NCI-H2107 (cell line): ENCODE measurements around the gene ASIC2.

Experiments
- DNase-seq: peaks from one replicate; lab custom pipeline; 2025; lab: John Stamatoyannopoulos, UW

ASIC2 gene

DNA sequence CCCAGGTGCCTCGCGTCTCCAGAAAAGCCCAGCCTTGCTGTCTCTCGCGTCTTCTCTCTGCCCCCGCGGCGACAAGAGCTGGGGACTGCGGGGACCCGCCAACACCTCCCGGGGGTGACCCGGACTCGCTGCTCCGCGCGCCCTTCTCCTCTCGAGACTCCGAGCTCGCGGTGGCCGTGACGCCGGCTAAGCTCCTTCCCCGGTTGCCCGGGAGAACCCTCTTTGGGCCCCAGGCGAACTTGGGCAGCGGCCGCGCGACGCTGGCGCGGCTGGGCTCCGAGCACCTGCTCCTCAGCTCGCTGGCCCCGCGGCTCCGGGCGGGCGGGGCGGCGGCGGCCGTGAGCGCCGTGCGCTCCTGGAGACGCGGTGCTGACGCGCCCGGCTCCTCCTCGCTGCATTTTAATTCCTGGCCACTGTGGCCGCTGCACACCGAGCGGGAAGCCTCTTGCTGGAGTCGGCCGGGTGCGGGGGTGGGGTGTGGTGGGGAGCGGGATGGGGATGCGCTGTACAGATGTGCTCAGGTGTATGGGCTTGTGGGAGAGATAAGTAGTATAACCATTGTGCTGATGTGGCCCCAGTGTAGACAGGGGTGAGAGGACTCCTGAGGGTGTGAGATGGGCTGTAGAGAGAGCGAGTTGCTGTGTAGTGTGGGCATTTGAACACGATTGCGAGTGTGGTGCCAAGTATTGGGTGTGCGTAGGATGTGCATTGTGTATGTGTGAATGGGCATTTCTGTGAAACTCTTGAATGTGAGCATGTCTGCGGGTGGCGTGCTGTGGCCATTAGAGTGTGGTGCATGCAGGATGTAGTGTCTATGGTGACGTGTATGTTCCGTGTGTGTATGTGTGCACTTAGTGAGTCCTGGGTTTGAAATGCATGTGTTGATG, at the start of gene ASIC2:
Gene ASIC2 (minus strand): TSS at position 315 of the 887 bp plus-strand sequence.
- DNase-seq: no peak

DNA sequence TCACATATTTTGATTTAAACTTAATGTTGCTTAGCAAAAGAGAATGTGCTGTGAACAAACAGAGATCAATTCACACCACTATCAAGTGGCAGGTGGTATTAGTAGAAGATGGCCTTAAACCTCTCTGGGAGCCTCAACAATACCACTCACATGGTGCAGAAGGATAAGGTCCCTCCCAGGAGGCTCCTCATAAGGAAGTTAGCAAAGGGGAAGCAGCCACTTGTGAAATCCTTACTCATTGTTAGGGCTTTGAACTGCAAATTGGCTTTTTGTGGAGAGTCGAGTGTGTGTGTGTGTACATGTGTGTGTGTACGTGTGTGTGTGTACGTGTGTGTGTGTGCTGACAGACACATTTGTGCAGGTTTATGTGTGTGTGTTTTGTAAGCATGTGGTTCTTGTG, 48.9 kb upstream of the ASIC2 start:
- DNase-seq: no peak

DNA sequence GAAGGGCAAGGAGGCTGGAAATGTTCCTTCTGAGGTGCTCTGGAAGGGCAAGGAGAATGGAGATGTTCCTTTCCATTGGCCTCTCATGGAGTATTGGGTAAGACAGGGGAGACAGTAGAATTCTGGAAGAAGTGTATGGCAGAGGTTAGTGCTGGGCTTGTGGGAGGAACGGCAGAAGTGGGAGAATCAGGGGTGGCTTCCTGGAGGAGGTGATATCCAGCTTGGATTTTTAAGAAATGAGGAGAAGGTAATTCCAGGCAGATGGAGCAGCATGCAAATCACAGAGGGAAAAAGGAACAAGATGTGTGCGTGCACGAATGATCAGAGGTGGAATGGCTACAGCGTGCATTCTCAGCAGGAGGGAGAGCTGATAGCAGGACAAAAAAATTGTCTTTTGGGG, 45.1 kb upstream of the ASIC2 start:
- no peak for DNase-seq

DNA sequence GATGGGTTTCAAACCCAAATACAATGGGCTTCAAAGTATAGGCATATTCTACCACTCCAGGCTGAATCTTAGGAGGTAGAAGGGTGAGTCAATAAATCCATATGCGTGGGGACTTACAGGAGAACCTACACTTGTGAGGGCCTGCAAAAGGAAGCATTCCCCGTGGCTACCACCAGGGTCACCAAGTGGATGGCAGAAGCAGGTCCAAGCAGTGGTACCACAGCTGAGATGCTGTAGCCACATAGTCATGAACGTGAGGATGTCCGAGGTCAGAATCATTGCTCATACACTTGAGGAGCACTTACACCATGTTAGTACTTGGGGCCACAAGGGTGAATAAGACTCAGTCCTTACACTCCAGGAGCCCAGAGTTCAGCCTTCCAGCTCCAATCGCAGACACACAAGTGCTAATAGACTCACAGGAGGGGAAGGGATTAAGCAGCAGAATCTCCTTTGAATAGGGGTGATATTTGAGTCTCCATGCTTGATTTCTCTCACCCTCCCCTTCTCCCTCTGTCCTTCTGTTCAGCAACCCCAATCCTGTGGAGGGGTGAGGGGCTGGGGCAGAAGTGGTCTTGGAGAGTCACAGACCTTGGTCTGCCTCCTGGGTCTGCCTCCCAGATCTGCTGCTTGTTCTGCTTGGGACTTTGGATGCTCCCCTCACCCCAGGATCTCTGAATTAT, 42.5 kb upstream of the ASIC2 start:
- DNase-seq: no peak

DNA sequence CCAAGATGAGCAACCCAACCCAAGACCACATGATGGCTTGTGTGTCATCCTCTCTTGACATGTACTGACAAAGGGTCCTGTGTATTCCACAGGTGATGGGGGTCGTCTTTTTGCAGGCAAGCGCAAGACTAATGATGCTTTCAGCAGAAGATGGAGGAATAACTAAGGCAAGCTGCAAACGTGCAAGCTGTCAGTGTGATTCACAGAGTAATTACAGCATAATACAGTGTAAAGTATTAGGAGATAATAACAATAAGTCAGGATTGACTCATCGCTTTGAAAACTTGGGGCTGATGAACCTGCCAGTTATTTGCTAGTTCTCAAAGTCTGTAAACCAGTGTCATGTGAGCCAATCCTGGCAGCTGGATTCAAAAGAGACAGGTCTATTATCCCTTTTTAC, 41.6 kb upstream of the ASIC2 start:
- DNase-seq: no peak

DNA sequence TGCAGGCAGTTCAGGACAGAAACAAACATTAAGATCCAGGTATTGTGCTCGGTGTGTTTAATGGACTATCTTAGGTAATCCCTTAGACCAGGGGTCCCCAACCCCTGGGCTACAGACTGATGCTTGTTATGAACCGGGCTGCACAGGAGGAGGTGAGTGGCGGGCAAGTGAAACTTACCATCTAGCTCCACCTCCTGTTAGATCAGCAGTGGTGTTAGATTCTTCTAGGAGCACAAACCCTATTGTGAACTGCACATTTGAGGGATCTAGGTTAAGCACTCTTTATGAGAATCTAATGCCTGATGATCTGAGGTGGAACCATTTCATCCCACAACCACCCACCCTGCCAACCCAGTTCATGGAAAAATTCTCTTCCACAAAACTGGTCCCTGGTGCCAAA, 37.8 kb upstream of the ASIC2 start:
- DNase-seq: no peak

DNA sequence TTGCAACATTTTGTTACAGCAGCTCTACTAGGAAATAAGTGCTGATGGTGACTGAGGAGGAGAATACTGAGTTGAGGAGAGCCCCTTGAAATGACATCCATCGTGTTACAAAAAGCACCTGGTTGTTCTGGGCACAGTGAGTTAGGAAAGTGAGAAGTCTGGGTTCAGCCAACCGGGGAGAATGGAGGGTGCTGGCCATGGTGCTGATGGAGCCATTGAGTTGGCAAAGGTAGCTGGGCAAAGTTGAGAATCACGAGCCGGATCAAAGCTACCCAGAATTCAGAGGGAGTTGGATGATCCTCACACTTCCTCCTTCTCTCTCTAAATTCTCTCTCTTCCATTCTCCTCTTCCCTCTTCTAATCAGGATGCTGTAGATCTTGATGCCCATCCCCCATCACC, 35.0 kb upstream of the ASIC2 start:
- no peak for DNase-seq

DNA sequence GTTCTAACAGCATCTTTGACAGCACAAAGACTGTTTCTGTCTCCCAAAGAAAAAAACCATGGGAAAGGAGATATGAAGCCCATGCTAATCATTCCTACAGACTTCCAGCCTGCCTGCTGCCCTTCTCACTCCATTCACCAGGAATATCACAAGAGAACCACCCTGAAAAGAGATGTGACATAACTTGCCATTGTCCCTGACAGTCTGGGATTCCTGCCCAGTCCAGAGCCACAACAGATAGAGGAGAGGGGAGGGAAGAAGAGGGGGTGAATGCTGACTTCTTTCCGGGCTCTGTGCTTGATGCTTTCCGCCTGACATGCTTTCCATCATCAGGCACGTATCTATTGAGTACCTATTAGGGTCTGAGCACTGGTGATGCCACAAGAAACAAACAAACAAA, 31.6 kb upstream of the ASIC2 start:
- DNase-seq: no peak

DNA sequence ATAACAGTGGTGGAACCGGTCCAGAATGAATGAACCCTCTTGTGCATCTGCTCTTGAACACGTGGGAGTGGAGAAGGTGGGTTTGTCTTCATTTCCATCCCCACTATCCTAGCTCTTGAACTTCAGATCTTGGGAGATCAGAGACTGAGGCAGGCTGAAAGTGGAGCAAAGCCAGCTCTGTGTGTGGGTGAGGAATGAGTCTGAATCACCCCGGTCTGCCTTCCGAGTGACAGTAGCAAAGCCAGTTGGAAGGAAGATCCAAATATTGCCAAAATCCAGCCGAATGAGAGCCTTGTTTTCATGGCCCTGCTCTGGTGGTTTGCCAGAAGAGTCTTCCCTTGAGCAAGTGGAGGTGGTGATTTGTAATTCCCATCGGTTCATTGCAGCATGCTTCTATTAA, 29.0 kb upstream of the ASIC2 start:
- no peak for DNase-seq

DNA sequence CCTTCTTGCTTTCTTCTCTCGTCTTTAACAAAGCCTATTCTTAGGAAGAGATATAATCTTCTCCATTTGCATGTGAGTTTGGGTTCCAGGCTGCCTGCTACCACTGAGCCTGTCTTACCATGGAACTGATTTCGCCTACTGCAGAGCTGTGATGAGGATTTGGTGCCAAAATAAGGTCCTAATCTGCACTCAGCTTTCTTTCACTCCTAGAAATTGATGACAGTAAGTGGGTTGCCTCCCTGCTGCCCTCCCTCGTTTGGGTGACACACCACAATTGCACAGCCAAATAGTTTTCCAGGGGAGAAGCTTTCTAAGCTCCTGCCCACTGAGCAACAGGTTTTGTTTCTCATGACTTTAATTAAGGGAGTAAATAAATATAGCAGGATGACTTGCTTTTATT, 25.1 kb upstream of the ASIC2 start:
- DNase-seq: no peak

DNA sequence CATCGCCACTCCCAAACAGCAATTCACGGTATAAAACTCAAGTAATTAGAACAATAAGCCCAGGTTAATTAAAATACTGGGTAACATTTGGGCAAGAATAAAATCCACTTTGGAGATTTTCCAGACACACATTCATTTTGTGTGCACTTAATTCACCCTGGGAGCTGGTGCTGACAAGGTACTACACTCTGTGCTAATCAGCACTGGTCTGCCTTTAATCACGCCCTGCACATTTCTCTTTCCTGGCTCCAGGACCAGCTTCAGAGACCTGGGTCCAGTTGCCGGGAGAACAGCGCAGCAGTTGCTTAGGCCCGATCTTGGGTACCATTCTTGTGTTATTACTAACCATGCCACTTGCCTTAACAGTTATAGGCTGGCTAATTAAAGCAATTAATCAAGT, 23.7 kb upstream of the ASIC2 start:
- no peak for DNase-seq

DNA sequence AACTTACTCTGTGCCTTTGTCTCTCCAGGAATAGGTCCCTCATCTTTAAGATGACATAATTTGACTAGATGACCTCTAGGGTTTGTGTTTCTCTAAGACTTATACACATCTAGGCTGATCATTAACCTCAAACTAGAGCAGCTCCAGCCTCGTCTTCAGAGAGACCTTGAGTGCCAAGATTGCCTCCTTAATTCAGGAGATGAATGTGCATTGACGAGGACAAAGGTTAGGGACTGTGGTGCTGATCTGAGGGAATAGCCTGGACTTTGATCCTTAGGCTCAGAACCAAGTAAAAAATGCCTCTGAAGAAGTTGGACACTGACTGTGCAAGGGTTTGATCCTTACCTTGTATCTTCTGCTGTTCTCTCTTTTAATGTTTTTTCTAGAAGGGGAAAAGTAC, 17.2 kb upstream of the ASIC2 start:
- no peak for DNase-seq

DNA sequence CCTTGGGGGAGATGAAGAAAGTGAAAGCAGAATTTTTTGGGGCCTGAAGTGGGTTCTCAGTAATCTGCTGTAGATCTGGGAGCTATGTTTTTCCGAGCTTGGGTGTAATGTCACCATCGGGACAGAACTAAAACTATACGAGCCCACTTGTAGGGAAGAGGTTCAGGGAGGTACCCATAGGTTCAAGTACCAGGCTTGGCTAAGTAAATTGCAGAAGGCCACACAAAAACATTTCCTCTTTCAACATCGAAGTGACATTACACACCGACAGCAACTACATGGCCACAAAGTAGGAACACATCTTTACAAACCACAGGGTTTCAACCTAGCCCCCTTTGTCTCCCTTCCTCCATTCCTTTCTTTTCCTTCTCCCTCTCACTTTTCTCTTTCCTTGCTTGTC, 10.2 kb upstream of the ASIC2 start:
- no peak for DNase-seq

DNA sequence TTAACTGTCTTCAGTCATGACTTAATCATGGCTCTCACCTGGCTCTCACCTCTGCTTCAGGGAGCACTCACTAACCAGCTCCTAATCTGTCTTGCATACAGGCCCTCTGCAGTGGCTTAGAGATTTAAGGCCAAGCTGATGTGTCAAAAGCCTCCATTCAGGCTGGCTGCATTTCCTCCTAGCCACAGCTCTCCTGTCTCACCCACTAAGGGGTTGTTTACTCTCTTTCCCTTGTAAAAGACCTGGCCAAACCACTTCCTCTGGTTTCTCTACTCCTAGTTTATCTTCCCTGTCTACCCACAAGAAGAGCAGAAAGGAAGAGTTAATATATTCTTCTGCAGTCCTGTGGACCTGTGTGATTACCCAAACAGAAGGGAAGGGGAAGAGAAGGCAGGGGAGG, 9.3 kb upstream of the ASIC2 start:
- no peak for DNase-seq

DNA sequence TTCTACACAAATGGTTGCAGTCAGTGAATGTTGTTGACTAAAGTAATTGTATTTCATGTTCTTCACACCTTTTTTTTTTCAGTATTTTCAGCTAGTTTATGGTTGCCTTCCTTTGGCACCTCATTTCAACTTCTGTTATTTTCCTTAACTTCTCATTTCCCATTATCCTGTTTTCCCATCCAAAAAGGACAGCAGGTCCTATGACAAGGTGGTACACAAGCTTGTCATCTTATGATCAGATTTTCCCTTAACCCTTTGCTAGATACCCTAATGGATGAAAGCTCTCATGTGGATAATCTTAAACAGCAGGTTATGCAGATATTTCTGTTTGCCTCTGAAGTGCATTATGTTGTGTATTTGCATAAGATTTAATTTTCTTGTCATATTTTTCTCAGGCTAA, 7.1 kb upstream of the ASIC2 start:
- DNase-seq: no peak

DNA sequence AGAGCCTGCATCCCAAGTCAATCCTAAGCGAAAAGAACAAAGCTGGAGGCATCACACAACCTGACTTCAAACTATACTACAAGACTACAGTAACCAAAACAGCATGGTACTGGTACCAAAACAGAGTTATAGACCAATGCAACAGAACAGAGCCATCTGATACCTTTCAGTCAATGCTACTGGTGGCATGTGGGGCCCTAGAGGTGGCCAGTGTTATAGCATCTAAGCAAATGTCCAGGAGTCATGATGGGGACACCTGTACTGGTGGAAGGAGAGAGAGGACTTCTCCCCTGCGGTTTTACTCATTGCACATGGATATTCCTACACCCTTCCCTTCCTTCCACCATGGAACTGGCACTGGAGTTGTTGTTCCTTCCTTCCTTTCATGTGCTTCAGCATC, 6.0 kb upstream of the ASIC2 start:
- DNase-seq: no peak

DNA sequence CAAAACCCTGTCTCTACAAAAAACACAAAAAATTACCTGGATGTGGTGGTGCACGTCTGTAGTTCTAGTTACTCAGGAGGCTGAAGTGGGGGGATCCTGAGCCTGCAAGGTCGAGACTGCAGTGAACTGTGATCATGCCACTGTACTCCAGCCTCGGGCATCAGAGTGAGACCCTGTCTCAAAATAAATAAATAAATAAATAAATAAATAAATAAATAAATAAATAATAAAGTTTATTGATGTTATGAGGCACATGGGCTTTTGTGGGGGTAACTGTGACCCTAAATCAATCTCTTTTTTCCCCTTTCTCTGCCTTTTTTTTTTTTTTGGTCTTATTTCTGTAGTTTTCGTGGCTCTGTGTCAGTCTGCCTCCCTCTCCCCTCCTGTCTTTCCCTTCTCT, 4.5 kb upstream of the ASIC2 start:
- no peak for DNase-seq

DNA sequence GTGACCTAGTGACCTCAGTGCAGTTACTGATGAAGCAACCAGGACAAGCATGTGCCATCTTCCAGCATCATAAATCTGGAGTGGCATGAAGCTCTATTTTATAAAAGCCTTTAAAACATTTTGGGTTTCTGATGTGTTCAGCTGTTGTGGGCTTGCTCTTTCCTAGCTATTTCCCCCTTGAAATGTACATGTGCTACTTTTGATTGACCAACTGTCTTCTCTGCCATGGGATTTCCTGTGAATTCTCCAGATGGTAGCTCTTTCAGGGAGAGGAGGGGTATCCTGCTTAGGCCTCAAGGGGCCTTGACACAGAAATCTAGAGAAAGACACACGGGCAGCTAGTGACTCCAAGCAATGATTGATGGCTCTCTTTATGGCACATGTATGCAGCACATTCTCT, 1.9 kb upstream of the ASIC2 start:
- DNase-seq: no peak

DNA sequence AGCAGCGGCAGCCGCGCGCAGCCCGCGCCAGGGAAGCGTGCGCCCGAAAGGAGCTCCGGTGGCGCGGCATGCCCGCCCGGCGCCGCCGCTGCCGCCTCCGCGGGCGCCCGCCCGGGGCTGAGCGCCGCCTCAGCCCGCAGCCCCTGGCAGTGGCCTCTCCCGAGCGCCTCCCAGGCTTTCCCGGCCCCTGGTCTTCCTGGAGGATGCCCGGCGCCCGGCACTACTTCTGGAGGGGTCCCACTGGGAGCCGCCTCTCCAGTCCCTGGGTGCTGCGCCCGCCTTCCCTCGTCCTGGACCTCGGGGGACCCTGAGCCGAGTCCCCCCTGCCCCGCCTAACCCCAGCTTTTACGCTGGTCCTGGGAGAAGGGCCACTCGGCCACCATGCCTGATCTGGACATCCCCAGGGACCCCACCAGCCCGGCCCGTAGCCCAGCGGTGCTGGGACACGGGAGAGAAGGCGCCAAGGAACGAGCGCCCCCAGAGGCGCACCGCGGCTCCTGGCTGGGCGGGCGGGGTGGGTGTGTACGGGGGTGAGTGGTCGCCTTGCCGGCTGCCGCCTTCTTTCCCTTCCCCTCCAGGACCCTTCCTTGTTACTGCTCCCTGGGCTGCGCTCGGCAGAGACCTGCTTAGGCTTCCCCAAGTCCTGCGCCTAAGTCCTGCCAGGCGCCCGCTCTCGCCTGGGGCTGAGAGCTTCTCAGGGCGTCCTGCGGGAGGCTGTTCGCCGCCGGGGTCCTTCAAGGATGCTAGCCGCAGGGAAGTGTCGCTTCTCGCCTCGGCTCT, 704 bp downstream of the ASIC2 start:
- DNase-seq: no peak

DNA sequence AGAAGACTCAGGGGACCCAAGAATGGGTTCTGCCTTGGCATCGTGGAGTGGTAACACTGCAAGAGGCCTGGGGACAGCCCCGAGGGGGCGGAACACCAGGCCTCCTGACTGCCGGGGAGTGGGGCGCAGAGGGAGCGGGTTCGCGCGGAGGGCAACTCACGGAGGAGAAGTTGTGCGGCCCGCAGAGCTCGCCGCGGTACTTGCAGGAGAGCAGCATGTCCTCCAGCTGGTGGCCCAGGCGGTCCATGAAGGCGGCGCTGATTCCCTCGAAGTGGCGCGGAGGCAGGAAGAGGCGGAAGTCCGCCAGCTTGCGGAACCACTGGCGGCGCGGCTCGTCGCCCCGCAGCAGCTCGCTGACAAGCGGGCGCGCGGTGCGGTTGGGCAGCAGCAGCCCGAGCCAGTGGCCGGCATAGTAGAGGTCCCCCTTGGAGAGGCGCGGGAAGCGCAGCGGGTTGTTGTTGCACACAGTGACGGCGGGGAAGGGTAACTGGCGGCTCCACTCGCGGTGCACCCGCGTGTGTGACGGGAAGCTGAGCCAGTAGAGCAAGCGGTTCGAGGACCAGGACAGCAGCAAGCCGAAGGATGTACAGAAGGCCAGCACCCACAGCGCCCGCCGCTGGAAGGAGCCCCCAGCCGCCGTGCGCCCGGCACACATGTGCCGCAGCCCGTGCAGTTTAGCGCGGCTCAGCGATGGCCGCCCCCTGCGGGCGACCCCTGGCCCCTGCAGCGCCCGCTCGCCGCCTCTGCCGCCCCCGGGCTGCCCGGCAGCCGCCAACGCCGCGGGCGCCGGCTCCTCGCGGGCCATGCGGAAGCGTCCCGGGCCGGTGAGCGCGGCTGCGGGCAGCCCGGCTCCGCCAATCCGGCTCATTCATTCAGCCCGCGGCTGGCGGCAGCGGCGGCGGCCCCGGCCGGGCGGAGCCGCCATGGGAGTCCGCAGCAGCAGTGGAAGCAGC, 1.6 kb downstream of the ASIC2 start:
- no peak for DNase-seq

DNA sequence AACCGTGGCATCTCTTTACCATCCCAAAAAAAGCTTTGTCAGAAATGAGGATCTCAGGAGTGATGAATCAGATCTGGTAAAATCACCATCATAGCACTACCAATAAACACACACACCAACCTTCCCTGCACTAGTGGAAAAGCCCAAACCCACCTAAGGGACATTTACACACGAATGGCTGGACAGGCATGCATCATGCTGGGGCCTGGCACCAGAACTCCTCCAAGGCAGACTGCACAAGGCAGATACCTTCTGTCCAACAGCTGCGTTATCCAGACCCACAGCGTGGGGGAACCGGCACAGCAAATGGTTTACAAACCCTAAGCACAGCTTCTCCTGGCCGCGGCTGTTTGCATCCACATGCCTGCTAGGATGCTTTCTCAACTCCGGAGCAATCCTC, 2.8 kb downstream of the ASIC2 start:
- DNase-seq: no peak

DNA sequence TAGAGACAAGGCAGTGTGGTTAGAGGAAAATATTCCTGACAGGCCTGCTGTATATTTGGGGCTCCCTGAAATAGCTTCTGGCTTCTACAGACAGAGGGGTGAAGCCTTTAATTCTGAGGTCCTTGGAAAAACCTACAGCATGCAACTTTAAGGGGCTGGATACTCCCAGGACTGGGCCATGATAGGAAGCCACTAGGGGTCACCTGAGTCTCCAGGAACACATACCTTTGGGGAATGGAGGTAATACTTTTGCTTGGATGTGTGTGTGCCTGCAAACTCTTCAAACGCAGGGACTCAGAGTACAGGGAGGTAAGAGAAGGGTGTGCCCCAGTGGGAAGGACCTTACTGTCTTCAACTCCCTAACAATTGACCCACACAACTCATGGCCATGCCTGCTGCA, 4.1 kb downstream of the ASIC2 start:
- DNase-seq: no peak
